Measurements from ENCODE around the gene CRTC2.

CRTC2 gene

DNA sequence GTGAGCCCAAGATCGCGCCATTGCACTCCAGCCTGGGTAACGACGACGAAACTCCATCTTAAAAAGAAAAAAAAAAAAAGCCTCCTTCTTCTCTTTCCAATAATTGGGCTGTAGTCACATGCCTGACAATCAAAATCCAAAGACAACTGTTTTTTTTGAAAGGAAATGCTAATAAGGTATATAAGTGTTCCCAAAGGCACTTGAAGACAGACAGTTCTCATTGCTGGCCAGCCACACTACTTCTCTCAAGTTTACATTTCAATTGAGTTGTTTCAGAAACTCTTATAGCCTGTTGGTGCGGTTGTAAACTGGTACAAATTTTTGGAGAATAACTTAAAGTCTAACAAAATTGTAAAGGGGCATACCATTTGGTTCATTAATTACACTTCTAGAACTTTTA lies 58.9 kb downstream of the CRTC2 start:
- FAIRE-seq = no peak

More for the DNA sequence above, 58.9 kb downstream of the CRTC2 start:
- no peak for DNase-seq (ENCODE audit: low spot score)

Data from RCC 7860 (cell line).